K562 (cell line): Measurements from ENCODE around the gene FERMT3. TPM values are rescaled to one million over a fixed set of nuclear protein-coding genes. Genes with fewer than 3 reads are reported as not detected.
A peak's percentile ranks its signal among the peaks of the same experiment; 100 is the strongest.

Experiments used
- CBX2 ChIP-seq: fragments of 200-600 bp; sonication (generic); IDR thresholded peaks from one replicate; pipeline ENCODE4 v1.6.1; 2012; ENCODE audit warnings: mild to moderate bottlenecking, low read length, inconsistent platforms; ENCODE audit not compliant: insufficient read depth, poor library complexity, severe bottlenecking
- CLOCK ChIP-seq: fragments of 250-450 bp; sonication (Bioruptor Pico); IDR thresholded peaks from 2 replicates; pipeline ENCODE4 v1.4.0; 2020; ENCODE audit warnings: mild to moderate bottlenecking, moderate library complexity, borderline replicate concordance
- FOXP1 ChIP-seq: sonication (generic); formaldehyde crosslinking; IDR thresholded peaks from 2 replicates; pipeline ENCODE4 v1.8.0; 2022; ENCODE audit warnings: mild to moderate bottlenecking, missing genetic modification reagents
- GTF2A2 ChIP-seq: IDR thresholded peaks from 2 replicates; pipeline ENCODE4 v1.6.1; 2016; ENCODE audit warnings: mild to moderate bottlenecking, missing genetic modification characterization, missing compliant biosample characterization
- HDAC8 ChIP-seq: fragments of 450-650 bp; IDR thresholded peaks from 2 replicates; pipeline ENCODE4 v1.6.1; 2016; ENCODE audit warnings: mild to moderate bottlenecking, missing genetic modification characterization, moderate library complexity, missing compliant biosample characterization
- KAT8 ChIP-seq: fragments of 450-650 bp; IDR thresholded peaks from 2 replicates; pipeline ENCODE4 v1.6.1; 2016; ENCODE audit warnings: low read depth, mild to moderate bottlenecking
- MIER1 ChIP-seq: fragments of 450-650 bp; IDR thresholded peaks from 2 replicates; pipeline ENCODE4 v1.6.1; 2016; ENCODE audit warnings: antibody characterized with exemption, mild to moderate bottlenecking, low read depth
- NFIC ChIP-seq: fragments of 450-650 bp; IDR thresholded peaks from 2 replicates; pipeline ENCODE4 v1.6.1; 2017; ENCODE audit warnings: mild to moderate bottlenecking, inconsistent platforms
- NFXL1 ChIP-seq: fragments of 450-650 bp; formaldehyde crosslinking; IDR thresholded peaks from 2 replicates; pipeline ENCODE4 v1.4.0; 2021; ENCODE audit warnings: mild to moderate bottlenecking
- NR2F6 ChIP-seq: fragments of 450-650 bp; formaldehyde crosslinking; IDR thresholded peaks from 2 replicates; pipeline ENCODE4 v1.4.0; 2020; ENCODE audit warnings: mild to moderate bottlenecking
- PHB2 ChIP-seq: fragments of 450-650 bp; IDR thresholded peaks from 2 replicates; pipeline ENCODE4 v1.6.1; 2017; ENCODE audit warnings: low read depth
- RBM39 ChIP-seq: fragments of 200-400 bp; formaldehyde crosslinking; optimal IDR thresholded peaks from 2 replicates; pipeline ENCODE3; 2018; ENCODE audit warnings: low read depth, low read length
- RFX7 ChIP-seq: fragments of 250-450 bp; sonication (Bioruptor Pico); IDR thresholded peaks from 2 replicates; pipeline ENCODE4 v1.5.1; 2021; ENCODE audit warnings: mild to moderate bottlenecking
- SMARCA5 ChIP-seq: fragments of 450-650 bp; IDR thresholded peaks from 2 replicates; pipeline ENCODE4 v1.6.1; 2016
- ZBTB1 ChIP-seq: sonication (generic); formaldehyde crosslinking; IDR thresholded peaks from 2 replicates; pipeline ENCODE4 v1.8.1; 2023; ENCODE audit warnings: missing genetic modification reagents, low read depth, mild to moderate bottlenecking, borderline replicate concordance
- ZNF12 ChIP-seq: sonication (generic); formaldehyde crosslinking; IDR thresholded peaks from 2 replicates; pipeline ENCODE4 v1.4.0; 2020; ENCODE audit warnings: mild to moderate bottlenecking, missing genetic modification reagents
- ZNF140 ChIP-seq: fragments of 250-450 bp; sonication (Bioruptor Pico); IDR thresholded peaks from 2 replicates; pipeline ENCODE4 v1.8.0; 2021; ENCODE audit warnings: moderate library complexity, mild to moderate bottlenecking, inconsistent platforms
- ZNF407 ChIP-seq: fragments of 450-650 bp; IDR thresholded peaks from 2 replicates; pipeline ENCODE4 v1.6.1; 2016; ENCODE audit warnings: low read depth
- ZNF583 ChIP-seq: fragments of 250-450 bp; sonication (Bioruptor Pico); IDR thresholded peaks from 2 replicates; pipeline ENCODE4 v1.4.0; 2020
- ZNF717 ChIP-seq: fragments of 250-450 bp; sonication (Bioruptor Pico); IDR thresholded peaks from 2 replicates; pipeline ENCODE4 v1.5.0; 2021
- polyA plus RNA-seq, 8 experiments: library from polyadenylated mRNA; depleted of rRNA in 4 of 8; stranded (reverse) in 5 of 8; unstranded in 3 of 8; fragments of >200 nt; fragmentation: Nextera tagmentation in 2 of 8; fragmentation: Illumina TruSeq in 1 of 8; extraction: Ambion mirVana in 2 of 8; extraction: Trizol in 1 of 8; gene quantifications; 2 replicates each; pipeline versions ENCODE4 v1.2.1 to v1.2.3, GENCODE V29; 2011 to 2014; ENCODE audit warnings: inconsistent platforms in 1 of 8, missing spikeins in 1 of 8
- total RNA-seq, 7 experiments: library from RNA; depleted of rRNA in 6 of 7; stranded (reverse); fragments of >200 nt in 6 of 7; fragmentation: Illumina TruSeq in 2 of 7; extraction: Trizol in 2 of 7; gene quantifications; 2 replicates each; pipeline versions ENCODE4 v1.2.1 to v1.2.3, GENCODE V29; 2011 to 2021; ENCODE audit warnings: low replicate concordance in 1 of 7

FERMT3 gene
- total and polyA plus RNA-seq, 9 of the 15 experiments (the other 6 are each of a cell fraction or from before 2014, with no cell fraction given) = 3.2 to 275 (median 79.7) TPM

- no peak for TF ChIP-seq ZNF12
- TF ChIP-seq MIER1 = no peak
- TF ChIP-seq CBX2 = no peak
- no peak for TF ChIP-seq ZNF583 (CRISPR knock-in tag)
- TF ChIP-seq SMARCA5 = no peak
- no peak for TF ChIP-seq NFXL1 (CRISPR knock-in tag)
- no peak for TF ChIP-seq RBM39
- TF ChIP-seq ZBTB1 (CRISPR knock-in tag) = no peak
- TF ChIP-seq CLOCK (CRISPR knock-in tag) = no peak
- TF ChIP-seq NFIC = no peak
- TF ChIP-seq KAT8 = no peak
- TF ChIP-seq ZNF140 (CRISPR knock-in tag) = no peak
- TF ChIP-seq ZNF717 (CRISPR knock-in tag) = no peak
- no peak for TF ChIP-seq PHB2
- TF ChIP-seq RFX7 (CRISPR knock-in tag) = no peak
- TF ChIP-seq FOXP1 = 0 out of 2 replicates have a peak, but pooled peaks have one; percentile 46
- no peak for TF ChIP-seq GTF2A2 (tag)
- TF ChIP-seq NR2F6 (CRISPR knock-in tag) = no peak
- no peak for TF ChIP-seq HDAC8
- no peak for TF ChIP-seq ZNF407
Observed at GRCh38 chr11:64165842-64166635, 40.5 kb upstream of the FERMT3 start, which contains the start of gene MACROD1 (continued).
